ENCODE measurements around the gene GAPVD1. TPM values are rescaled to one million over a fixed set of nuclear protein-coding genes. Genes with fewer than 3 reads are reported as not detected.

GAPVD1 gene
- total and polyA plus RNA-seq, 10 of the 15 experiments (the other 5 are each of a cell fraction or from before 2014, with no cell fraction given) = 4.3 to 36.6 (median 25.9) TPM

DNA sequence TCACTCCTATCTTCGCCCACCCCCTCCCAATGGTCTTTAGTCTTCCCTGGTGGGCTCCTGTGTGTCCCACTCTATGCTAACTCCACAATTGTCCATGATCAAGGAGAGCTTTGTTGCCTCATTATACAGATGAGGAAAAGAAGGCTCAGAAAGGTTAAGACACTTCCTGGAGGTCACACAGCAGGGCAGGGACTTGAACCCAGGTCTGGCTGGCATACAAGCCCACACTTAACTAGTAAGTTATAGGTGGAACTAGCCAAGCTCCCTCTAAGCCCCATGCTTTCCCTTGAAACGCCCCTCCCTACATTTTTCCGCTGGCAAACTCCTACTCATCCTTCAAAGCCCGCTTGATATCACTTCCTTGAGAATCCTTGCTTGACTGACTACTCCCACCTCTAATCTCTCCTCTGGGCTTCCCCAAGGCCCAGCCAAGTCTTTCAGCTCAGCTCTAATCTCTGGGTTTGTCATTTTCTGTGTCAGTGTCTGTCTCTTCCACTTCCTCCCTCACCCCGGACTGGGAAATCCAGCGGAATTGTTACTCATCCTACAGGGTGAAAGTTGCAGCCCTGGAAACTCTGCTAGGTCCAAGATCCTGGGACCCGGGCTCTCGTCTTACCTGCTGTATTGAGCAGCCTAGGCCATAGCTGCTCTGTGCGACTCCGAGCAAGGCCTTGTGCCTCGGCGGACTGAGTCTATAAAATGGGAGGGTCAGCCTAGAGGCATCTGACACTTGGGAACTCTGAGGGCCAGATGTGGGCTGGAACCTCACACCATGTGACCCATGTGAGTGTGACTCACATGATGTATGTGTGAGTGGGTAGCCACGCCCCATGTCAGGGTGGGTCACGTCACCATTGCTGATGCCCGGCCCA lies 144.5 kb downstream of the GAPVD1 start:
- TF ChIP-seq LARP7 (IDR thresholded peaks at IDR 0.05) = no peak
- TF ChIP-seq USF1 (IDR thresholded peaks at IDR 0.05; ENCODE audit: borderline replicate concordance, extremely low read length, insufficient read depth, low read depth, low read length) = peak; percentile 4
- RAD21 ChIA-PET (ENCODE audit: unreplicated experiment) = interaction anchor here (2.5 kb wide), 1 partner anchor 226 kb away, joined by 10 read pairs; no protein-coding TSS in a partner anchor
- H3K4me3 ChIP-seq = no peak overlapping the region
- no peak overlapping the region for H3K9ac ChIP-seq (ENCODE audit: control insufficient read depth, insufficient read depth, low read length)
- H3K27ac ChIP-seq (ENCODE audit: control insufficient read depth, insufficient read depth) = no peak overlapping the region
- DNase-seq (ENCODE audit: low read depth, low spot score) (no peak), ATAC-seq (no peak), FAIRE-seq (no peak)
- CTCF ChIA-PET = interaction anchor here (1.0 to 3.4 kb wide), 7 partner anchors 133 to 1086 kb away, joined by 3 to 31 read pairs (median 11); no protein-coding TSS in a partner anchor
- intact Hi-C loops (cut with micrococcal nuclease; ENCODE audit: unreplicated experiment) (loop anchor here (5.0 kb wide), 2 partner anchors 991 to 1086 kb away; no protein-coding TSS in a partner anchor), in situ Hi-C loops (cut with MboI) (loop anchor here (5.0 kb wide), 3 partner anchors 826 to 1071 kb away; no protein-coding TSS in a partner anchor)
- H3K4me1 ChIP-seq (ENCODE audit: control insufficient read depth, insufficient read depth, low read length) = peaks cover 10% of the 10 kb centered on the region
- H3K4me2 ChIP-seq (ENCODE audit: control insufficient read depth, insufficient read depth) = no peak overlapping the region
- H3K36me3 ChIP-seq (ENCODE audit: control insufficient read depth in 2 of 2, insufficient read depth in 2 of 2, low read length in 1 of 2) = no peaks in the 10 kb centered on the region
- H3K9me3 ChIP-seq (replicated peaks; ENCODE audit: control insufficient read depth, insufficient read depth, low read length) = no peaks in the 10 kb centered on the region; the same call in 2 of the 3 replicates
- H4K20me1 ChIP-seq (ENCODE audit: control insufficient read depth, insufficient read depth) = no peaks in the 10 kb centered on the region
- H2AFZ ChIP-seq (ENCODE audit: control insufficient read depth, low read depth, low read length) = no peak overlapping the region
- no peaks in the 10 kb centered on the region for H3K27me3 ChIP-seq (replicated peaks in 1 of 2; ENCODE audit: control insufficient read depth in 2 of 2, insufficient read depth in 2 of 2, low read length in 1 of 2)
- POLR2A ChIA-PET = no interaction called here
- SMC1A ChIA-PET (ENCODE audit: uncharacterized antibody, unreplicated experiment) = interaction anchor here (1.4 kb wide), 1 partner anchor 152 kb away, joined by 5 read pairs; no protein-coding TSS in a partner anchor
- no peaks in the 10 kb centered on the region for H3K79me2 ChIP-seq (ENCODE audit: control insufficient read depth, insufficient read depth, low read length)
- BruUV-seq (replicated peaks) = no TSS peak
- WGBS (ENCODE audit: insufficient coverage, insufficient replicate concordance, low lambda C conversion rate, missing lambda C conversion rate) = 61% methylated on average over 15 of the region's 15 CpGs

DNA sequence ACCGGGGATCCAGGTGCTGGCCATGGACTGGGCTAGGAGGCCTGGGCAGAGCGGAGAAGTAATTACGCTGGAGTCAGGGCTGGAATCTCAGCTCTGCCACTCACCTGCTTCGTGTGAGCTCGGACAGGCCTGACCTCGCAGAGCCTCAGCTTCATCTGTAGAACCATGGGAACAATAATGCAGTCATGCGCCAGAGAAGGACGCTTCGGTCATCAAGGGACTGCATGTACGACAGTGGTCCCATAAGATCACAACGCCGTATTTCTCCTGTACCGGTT lies 145.1 kb downstream of the GAPVD1 start:
- no peaks in the 10 kb centered on the region for H3K27me3 ChIP-seq (replicated peaks in 1 of 2; ENCODE audit: control insufficient read depth in 2 of 2, insufficient read depth in 2 of 2, low read length in 1 of 2)
- POLR2A ChIA-PET = no interaction called here
- ATAC-seq (no peak), DNase-seq (ENCODE audit: low read depth, low spot score) (no peak), FAIRE-seq (no peak)
- WGBS (ENCODE audit: insufficient coverage, insufficient replicate concordance, low lambda C conversion rate, missing lambda C conversion rate) = 89% methylated on average over 13 of the region's 13 CpGs
- SMC1A ChIA-PET (ENCODE audit: uncharacterized antibody, unreplicated experiment) = interaction anchor here (1.1 to 2.3 kb wide), 5 partner anchors 152 to 1085 kb away, joined by 3 to 15 read pairs (median 5); no protein-coding TSS in a partner anchor
- peaks cover 10% of the 10 kb centered on the region for H3K4me1 ChIP-seq (ENCODE audit: control insufficient read depth, insufficient read depth, low read length)
- CTCF ChIA-PET = interaction anchor here (1.0 to 3.4 kb wide), 12 partner anchors 42 to 1085 kb away, joined by 3 to 34 read pairs (median 4); no protein-coding TSS in a partner anchor
- RAD21 ChIA-PET (ENCODE audit: unreplicated experiment) = interaction anchor here (1.3 to 2.5 kb wide), 7 partner anchors 21 to 1091 kb away, joined by 3 to 10 read pairs (median 6); no protein-coding TSS in a partner anchor
- H2AFZ ChIP-seq (ENCODE audit: control insufficient read depth, low read depth, low read length) = no peak overlapping the region
- H3K27ac ChIP-seq (ENCODE audit: control insufficient read depth, insufficient read depth) = no peak overlapping the region
- no peaks in the 10 kb centered on the region; the same call in 2 of the 3 replicates for H3K9me3 ChIP-seq (replicated peaks; ENCODE audit: control insufficient read depth, insufficient read depth, low read length)
- H3K36me3 ChIP-seq (ENCODE audit: control insufficient read depth in 2 of 2, insufficient read depth in 2 of 2, low read length in 1 of 2) = no peaks in the 10 kb centered on the region
- no peak overlapping the region for H3K9ac ChIP-seq (ENCODE audit: control insufficient read depth, insufficient read depth, low read length)
- no peaks in the 10 kb centered on the region; the same call in 1 of the 2 replicates for H4K20me1 ChIP-seq (ENCODE audit: control insufficient read depth, insufficient read depth)
- no peak overlapping the region for H3K4me3 ChIP-seq
- no TSS peak for BruUV-seq (replicated peaks)
- in situ Hi-C loops (cut with MboI) = loop anchor here (5.0 kb wide), 3 partner anchors 826 to 1071 kb away; no protein-coding TSS in a partner anchor
- H3K4me2 ChIP-seq (ENCODE audit: control insufficient read depth, insufficient read depth) = no peak overlapping the region
- H3K79me2 ChIP-seq (ENCODE audit: control insufficient read depth, insufficient read depth, low read length) = no peaks in the 10 kb centered on the region
- TF ChIP-seq ZSCAN29 (IDR thresholded peaks at IDR 0.05) = no peak
- no peak for TF ChIP-seq CHD1 (IDR thresholded peaks at IDR 0.05; ENCODE audit: low read depth, low read length)
- TF ChIP-seq SP1 (IDR thresholded peaks at IDR 0.05; ENCODE audit: low read depth, low read length) = no peak
- no peak for TF ChIP-seq CBFB (IDR thresholded peaks at IDR 0.05; ENCODE audit: low read depth)
- TF ChIP-seq ATF7 (IDR thresholded peaks at IDR 0.05; ENCODE audit: low read depth) = no peak
- no peak for TF ChIP-seq RCOR1 (conservative IDR thresholded peaks at IDR 0.05; ENCODE audit: low read depth, low read length)
- TF ChIP-seq, protein P1, sequence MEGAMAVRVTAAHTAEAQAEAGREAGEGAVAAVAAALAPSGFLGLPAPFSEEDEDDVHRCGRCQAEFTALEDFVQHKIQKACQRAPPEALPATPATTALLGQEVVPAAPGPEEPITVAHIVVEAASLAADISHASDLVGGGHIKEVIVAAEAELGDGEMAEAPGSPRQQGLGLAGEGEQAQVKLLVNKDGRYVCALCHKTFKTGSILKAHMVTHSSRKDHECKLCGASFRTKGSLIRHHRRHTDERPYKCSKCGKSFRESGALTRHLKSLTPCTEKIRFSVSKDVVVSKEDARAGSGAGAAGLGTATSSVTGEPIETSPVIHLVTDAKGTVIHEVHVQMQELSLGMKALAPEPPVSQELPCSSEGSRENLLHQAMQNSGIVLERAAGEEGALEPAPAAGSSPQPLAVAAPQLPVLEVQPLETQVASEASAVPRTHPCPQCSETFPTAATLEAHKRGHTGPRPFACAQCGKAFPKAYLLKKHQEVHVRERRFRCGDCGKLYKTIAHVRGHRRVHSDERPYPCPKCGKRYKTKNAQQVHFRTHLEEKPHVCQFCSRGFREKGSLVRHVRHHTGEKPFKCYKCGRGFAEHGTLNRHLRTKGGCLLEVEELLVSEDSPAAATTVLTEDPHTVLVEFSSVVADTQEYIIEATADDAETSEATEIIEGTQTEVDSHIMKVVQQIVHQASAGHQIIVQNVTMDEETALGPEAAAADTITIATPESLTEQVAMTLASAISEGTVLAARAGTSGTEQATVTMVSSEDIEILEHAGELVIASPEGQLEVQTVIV (IDR thresholded peaks at IDR 0.05; ENCODE audit: borderline replicate concordance, partially characterized antibody) = no peak
- no peak for TF ChIP-seq ZNF274 (IDR thresholded peaks at IDR 0.05; ENCODE audit: insufficient read depth, insufficient read length)
- no peak for TF ChIP-seq KLF5 (IDR thresholded peaks at IDR 0.05; ENCODE audit: partially characterized antibody)
- no peak for TF ChIP-seq CREM (IDR thresholded peaks at IDR 0.05; ENCODE audit: low read depth)
- no peak for TF ChIP-seq ZBED1 (IDR thresholded peaks at IDR 0.05; ENCODE audit: borderline replicate concordance)
- intact Hi-C loops (cut with micrococcal nuclease; ENCODE audit: unreplicated experiment) = loop anchor here (5.0 kb wide), 2 partner anchors 991 to 1086 kb away; no protein-coding TSS in a partner anchor

All from GM12878 (cell line).